ENCODE data around the gene DCBLD1.

DCBLD1 gene

GRCh38 chr6:117448011-117448410 is 34.5 kb upstream of the DCBLD1 start:
- Histone ChIP-seq H3K4me3 (ENCODE audit: low read depth, low read length) (no peak overlapping the region), H3K4me1 (no peaks in the 10 kb centered on the region), H3K36me3 (no peaks in the 10 kb centered on the region), H3K27me3 (peaks cover 38% of the 10 kb centered on the region), H3K9me3 (no peaks in the 10 kb centered on the region)
- no peak for DNase-seq
- TF ChIP-seq CTCF (IDR thresholded peaks at IDR 0.05; ENCODE audit: low read depth, low read length) = no peak

- Histone ChIP-seq H3K4me3 (ENCODE audit: low read depth, low read length) (no peak overlapping the region), H3K27me3 (peaks cover 38% of the 10 kb centered on the region), H3K4me1 (no peaks in the 10 kb centered on the region), H3K36me3 (no peaks in the 10 kb centered on the region), H3K9me3 (no peaks in the 10 kb centered on the region)
- no peak for TF ChIP-seq CTCF (IDR thresholded peaks at IDR 0.05; ENCODE audit: low read depth, low read length)
- no peak for DNase-seq
Observed at GRCh38 chr6:117448732-117449485, 33.6 kb upstream of the DCBLD1 start.

- TF ChIP-seq CTCF (IDR thresholded peaks at IDR 0.05; ENCODE audit: low read depth, low read length) = peak; percentile 67
- H3K36me3 ChIP-seq = no peaks in the 10 kb centered on the region
- DNase-seq = peak; percentile 68
- peaks cover 33% of the 10 kb centered on the region for H3K27me3 ChIP-seq
- no peaks in the 10 kb centered on the region for H3K4me1 ChIP-seq
- H3K4me3 ChIP-seq (ENCODE audit: low read depth, low read length) = no peak overlapping the region
- H3K9me3 ChIP-seq = no peaks in the 10 kb centered on the region
Observed at GRCh38 chr6:117449549-117450439, 32.7 kb upstream of the DCBLD1 start.

GRCh38 chr6:117451671-117452070 is 30.8 kb upstream of the DCBLD1 start:
- peaks cover 29% of the 10 kb centered on the region for H3K27me3 ChIP-seq
- no peak for DNase-seq
- H3K4me3 ChIP-seq (ENCODE audit: low read depth, low read length) = no peak overlapping the region
- H3K36me3 ChIP-seq = no peaks in the 10 kb centered on the region
- no peak for TF ChIP-seq CTCF (IDR thresholded peaks at IDR 0.05; ENCODE audit: low read depth, low read length)
- H3K9me3 ChIP-seq = no peaks in the 10 kb centered on the region
- H3K4me1 ChIP-seq = no peaks in the 10 kb centered on the region

GRCh38 chr6:117456250-117456649 is 26.2 kb upstream of the DCBLD1 start:
- no peak for DNase-seq
- Histone ChIP-seq H3K27me3 (no peaks in the 10 kb centered on the region), H3K36me3 (no peaks in the 10 kb centered on the region), H3K9me3 (no peaks in the 10 kb centered on the region), H3K4me3 (ENCODE audit: low read depth, low read length) (no peak overlapping the region), H3K4me1 (no peaks in the 10 kb centered on the region)
- TF ChIP-seq CTCF (IDR thresholded peaks at IDR 0.05; ENCODE audit: low read depth, low read length) = no peak

- Histone ChIP-seq H3K4me1 (no peaks in the 10 kb centered on the region), H3K9me3 (no peaks in the 10 kb centered on the region), H3K27me3 (no peaks in the 10 kb centered on the region), H3K36me3 (no peaks in the 10 kb centered on the region), H3K4me3 (ENCODE audit: low read depth, low read length) (no peak overlapping the region)
- no peak for TF ChIP-seq CTCF (IDR thresholded peaks at IDR 0.05; ENCODE audit: low read depth, low read length)
- DNase-seq = no peak
Observed at GRCh38 chr6:117456998-117457397, 25.5 kb upstream of the DCBLD1 start.

Data from BE2C (cell line).